Gastrocnemius medialis (tissue), 4 donors: Measurements from ENCODE around the gene HDAC7.

Experiments
- CTCF ChIP-seq, 5 experiments: fragments of 450-650 bp in 3 of 5; fragments of 200-600 bp in 2 of 5; sonication (generic) in 2 of 5; IDR thresholded peaks in 4 of 5; conservative IDR thresholded peaks in 1 of 5; 1 replicate in 4 of 5; 2 replicates in 1 of 5; pipeline ENCODE4 v1.5.1; 2016 to 2019; ENCODE audit warnings: antibody characterized with exemption in 5 of 5, mild to moderate bottlenecking in 3 of 5, moderate library complexity in 3 of 5
- POLR2A ChIP-seq, 2 donors: fragments of 450-650 bp; IDR thresholded peaks; one replicate each; pipeline ENCODE4 v1.6.1; 2017; ENCODE audit warnings: antibody characterized with exemption in 2 of 2, mild to moderate bottlenecking in 2 of 2, moderate library complexity in 2 of 2

GRCh38 chr12:47751561-47751960 is 68.1 kb downstream of the HDAC7 start:
- TF ChIP-seq CTCF (IDR thresholded peaks at IDR 0.05 in 4 of 5, conservative IDR thresholded peaks at IDR 0.05 in 1 of 5): no peak
- TF ChIP-seq POLR2A (IDR thresholded peaks at IDR 0.05): no peak
